Mucosa of stomach (tissue), 1 donor: ENCODE measurements around the gene VENTX.

Experiments
- H3K27me3 ChIP-seq: one replicate; pipeline ENCODE4 v1.7.0; 2013; ENCODE audit warnings: mild to moderate bottlenecking, low read length; ENCODE audit not compliant: control insufficient read depth, insufficient read depth
- H3K36me3 ChIP-seq: one replicate; pipeline ENCODE4 v1.7.0; 2013; ENCODE audit warnings: low read length; ENCODE audit not compliant: control insufficient read depth, insufficient read depth
- H3K4me1 ChIP-seq: one replicate; pipeline ENCODE4 v1.7.0; 2013; ENCODE audit warnings: mild to moderate bottlenecking, low read length; ENCODE audit not compliant: control insufficient read depth, insufficient read depth
- H3K4me3 ChIP-seq: one replicate; pipeline ENCODE4 v1.7.0; 2013; ENCODE audit warnings: low read length
- H3K9ac ChIP-seq: one replicate; pipeline ENCODE4 v1.7.0; 2013; ENCODE audit warnings: mild to moderate bottlenecking, low read length, moderate library complexity
- H3K9me3 ChIP-seq: one replicate; pipeline ENCODE4 v1.7.0; 2013; ENCODE audit warnings: mild to moderate bottlenecking, low read length, moderate library complexity; ENCODE audit not compliant: control insufficient read depth
- donor health status: Pancreatic carcinoma.

VENTX gene

GRCh38 chr10:133268532-133268931 is 30.9 kb downstream of the VENTX start:
- Histone ChIP-seq H3K9me3 (no peaks in the 10 kb centered on the region), H3K9ac (no peak overlapping the region), H3K4me3 (no peak overlapping the region), H3K36me3 (no peaks in the 10 kb centered on the region), H3K27me3 (no peaks in the 10 kb centered on the region), H3K4me1 (peaks cover 13% of the 10 kb centered on the region)

- Histone ChIP-seq H3K9ac (no peak overlapping the region), H3K27me3 (no peaks in the 10 kb centered on the region), H3K4me3 (no peak overlapping the region), H3K36me3 (no peaks in the 10 kb centered on the region), H3K4me1 (peaks cover 4% of the 10 kb centered on the region), H3K9me3 (no peaks in the 10 kb centered on the region)
Observed at GRCh38 chr10:133269367-133269766, 31.7 kb downstream of the VENTX start.

- peaks cover 4% of the 10 kb centered on the region for H3K27me3 ChIP-seq
- H3K9me3 ChIP-seq = no peaks in the 10 kb centered on the region
- no peak overlapping the region for H3K9ac ChIP-seq
- H3K4me1 ChIP-seq = peaks cover 8% of the 10 kb centered on the region
- no peaks in the 10 kb centered on the region for H3K36me3 ChIP-seq
- no peak overlapping the region for H3K4me3 ChIP-seq
Observed at GRCh38 chr10:133270204-133270603, 32.5 kb downstream of the VENTX start.

- Histone ChIP-seq H3K4me3 (no peak overlapping the region), H3K9ac (no peak overlapping the region), H3K36me3 (no peaks in the 10 kb centered on the region), H3K27me3 (peaks cover 4% of the 10 kb centered on the region), H3K9me3 (no peaks in the 10 kb centered on the region), H3K4me1 (peaks cover 14% of the 10 kb centered on the region)
Observed at GRCh38 chr10:133270773-133271297, 33.2 kb downstream of the VENTX start.

GRCh38 chr10:133271521-133272300 is 34.1 kb downstream of the VENTX start:
- Histone ChIP-seq H3K4me1 (peaks cover 22% of the 10 kb centered on the region), H3K9ac (no peak overlapping the region), H3K36me3 (no peaks in the 10 kb centered on the region), H3K4me3 (no peak overlapping the region), H3K9me3 (no peaks in the 10 kb centered on the region), H3K27me3 (peaks cover 12% of the 10 kb centered on the region)

- H3K4me3 ChIP-seq = no peak overlapping the region
- no peaks in the 10 kb centered on the region for H3K36me3 ChIP-seq
- no peaks in the 10 kb centered on the region for H3K9me3 ChIP-seq
- peaks cover 29% of the 10 kb centered on the region for H3K4me1 ChIP-seq
- peaks cover 16% of the 10 kb centered on the region for H3K27me3 ChIP-seq
- no peak overlapping the region for H3K9ac ChIP-seq
Observed at GRCh38 chr10:133272301-133272963, 34.8 kb downstream of the VENTX start.

- H3K36me3 ChIP-seq = no peaks in the 10 kb centered on the region
- H3K9me3 ChIP-seq = no peaks in the 10 kb centered on the region
- no peak overlapping the region for H3K4me3 ChIP-seq
- H3K4me1 ChIP-seq = peaks cover 35% of the 10 kb centered on the region
- no peak overlapping the region for H3K9ac ChIP-seq
- H3K27me3 ChIP-seq = peaks cover 16% of the 10 kb centered on the region
Observed at GRCh38 chr10:133272964-133273420, 35.3 kb downstream of the VENTX start.

GRCh38 chr10:133273534-133274143 is 36.0 kb downstream of the VENTX start:
- no peaks in the 10 kb centered on the region for H3K36me3 ChIP-seq
- H3K4me1 ChIP-seq = peaks cover 41% of the 10 kb centered on the region
- H3K4me3 ChIP-seq = no peak overlapping the region
- no peaks in the 10 kb centered on the region for H3K9me3 ChIP-seq
- H3K9ac ChIP-seq = no peak overlapping the region
- peaks cover 16% of the 10 kb centered on the region for H3K27me3 ChIP-seq

- Histone ChIP-seq H3K9ac (peak overlapping the region; percentile 71), H3K4me1 (peaks cover 50% of the 10 kb centered on the region), H3K27me3 (peaks cover 16% of the 10 kb centered on the region), H3K36me3 (peaks cover under 1% of the 10 kb centered on the region), H3K9me3 (no peaks in the 10 kb centered on the region), H3K4me3 (peak overlapping the region; percentile 14)
Observed at GRCh38 chr10:133274751-133275683, 37.4 kb downstream of the VENTX start.

- Histone ChIP-seq H3K9ac (peak overlapping the region; percentile 71), H3K9me3 (no peaks in the 10 kb centered on the region), H3K27me3 (peaks cover 16% of the 10 kb centered on the region), H3K36me3 (peaks cover 6% of the 10 kb centered on the region), H3K4me1 (peaks cover 54% of the 10 kb centered on the region), H3K4me3 (peak overlapping the region; percentile 14)
Observed at GRCh38 chr10:133275684-133276092, 38.0 kb downstream of the VENTX start.

- Histone ChIP-seq H3K9ac (peak overlapping the region; percentile 71), H3K4me1 (peaks cover 54% of the 10 kb centered on the region), H3K4me3 (peak overlapping the region; percentile 14)
Observed at GRCh38 chr10:133276100-133276434, 38.4 kb downstream of the VENTX start.

More at GRCh38 chr10:133276100-133276434, 38.4 kb downstream of the VENTX start:
- Histone ChIP-seq H3K9me3 (no peaks in the 10 kb centered on the region), H3K36me3 (peaks cover 6% of the 10 kb centered on the region), H3K27me3 (peaks cover 16% of the 10 kb centered on the region)
